Stimulated activated naive CD4-positive, alpha-beta T cell treated with Interleukin-2 at 50 U/mL for 16 hours (primary cell): ENCODE measurements around the gene RASA3.

Experiments
- DNase-seq: peaks from one replicate; lab custom pipeline; 2025; lab: John Stamatoyannopoulos, UW

The RASA3 gene

DNA sequence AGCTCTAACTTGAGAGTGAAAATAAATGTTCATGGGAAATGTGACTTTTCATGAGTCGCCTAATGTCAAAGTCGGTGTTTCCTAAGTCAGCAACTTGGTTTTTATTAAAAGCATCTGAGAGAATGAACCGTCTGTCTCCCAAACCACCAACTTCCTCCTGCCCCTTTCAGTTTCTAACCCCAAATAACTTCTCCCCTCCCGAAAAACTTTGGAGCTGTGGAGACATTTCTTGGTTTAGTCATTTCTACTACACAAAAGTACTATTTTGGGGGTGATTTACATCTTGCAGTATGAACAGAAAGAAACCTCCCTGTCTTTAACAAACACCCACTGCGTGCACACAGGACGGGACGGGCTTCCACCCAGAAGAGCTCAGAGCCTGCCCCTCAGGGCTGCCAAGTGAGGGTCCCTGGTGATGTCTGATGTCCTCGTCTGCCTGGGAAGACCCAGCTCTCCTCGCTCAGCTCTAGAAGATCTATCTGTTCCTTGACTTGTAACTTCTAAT lies 65.0 kb downstream of the RASA3 start:
- DNase-seq = peak; percentile 38

- no peak for DNase-seq
These were observed 65.5 kb downstream of the RASA3 start for GRCh38 chr13:114066956-114067355.

GRCh38 chr13:114065926-114066774 lies 66.3 kb downstream of the RASA3 start:
- no peak for DNase-seq

DNA sequence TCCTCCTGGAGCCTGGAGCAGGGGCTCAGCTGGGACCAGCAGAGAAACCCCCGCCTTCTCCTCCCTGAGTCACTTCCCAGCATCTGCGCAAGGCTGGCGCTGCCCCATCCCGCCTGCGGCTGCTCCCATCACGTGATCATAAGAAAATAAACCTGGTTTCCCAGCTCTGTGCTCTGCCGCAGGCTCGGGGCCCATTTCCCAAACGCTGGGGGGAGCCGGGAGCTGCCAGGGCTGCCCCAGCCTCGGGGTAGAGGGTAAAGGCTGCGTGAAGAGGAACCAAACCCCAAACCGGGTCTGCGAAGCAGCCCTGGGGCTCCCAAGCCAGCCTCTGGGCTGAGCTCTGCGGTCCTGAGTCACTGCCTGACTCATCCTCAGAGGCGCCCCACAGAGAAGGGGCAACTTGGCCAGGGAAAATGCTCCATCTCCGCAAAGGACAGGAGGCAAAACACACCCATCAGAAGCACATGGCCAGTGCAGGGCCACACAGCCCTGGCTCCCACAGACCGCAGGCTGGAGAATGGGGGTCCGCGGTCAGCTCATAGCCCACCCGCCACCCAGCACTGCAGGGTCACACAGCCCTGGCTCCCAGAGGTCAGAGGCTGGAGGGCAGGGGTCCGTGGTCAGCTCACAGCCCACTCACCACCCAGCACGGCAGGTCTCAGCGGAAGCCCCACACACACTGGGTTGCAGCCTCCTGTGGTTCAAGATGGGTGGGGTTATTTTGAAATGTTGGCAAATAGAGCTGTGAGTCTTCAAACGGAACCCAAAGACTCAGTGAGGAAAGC lies 67.1 kb downstream of the RASA3 start:
- DNase-seq = peak; percentile 78

- DNase-seq = no peak
These were observed 67.8 kb downstream of the RASA3 start for GRCh38 chr13:114064450-114065140.

GRCh38 chr13:114063545-114064449 lies 68.6 kb downstream of the RASA3 start:
- DNase-seq = no peak

DNA sequence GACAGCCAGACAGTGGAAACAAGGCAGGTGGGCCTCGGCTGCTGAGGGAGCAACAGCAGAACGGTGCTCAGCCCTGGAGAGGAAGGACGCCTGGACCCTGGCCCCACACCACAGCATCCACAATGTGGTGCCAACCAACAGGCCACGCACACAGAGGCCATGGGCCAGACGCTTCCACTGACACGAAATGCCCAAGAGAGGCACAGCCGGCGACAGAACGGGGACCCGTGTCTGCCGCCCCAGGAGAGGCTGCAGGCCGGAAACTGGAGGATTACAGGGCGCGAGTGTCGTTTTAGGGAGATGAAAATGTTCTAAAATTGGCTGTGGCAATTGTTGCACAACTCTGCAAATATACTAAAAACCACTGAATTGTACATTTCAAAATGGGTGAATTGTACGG lies 69.7 kb downstream of the RASA3 start:
- no peak for DNase-seq

GRCh38 chr13:114062341-114062740 lies 70.1 kb downstream of the RASA3 start:
- DNase-seq = no peak

DNA sequence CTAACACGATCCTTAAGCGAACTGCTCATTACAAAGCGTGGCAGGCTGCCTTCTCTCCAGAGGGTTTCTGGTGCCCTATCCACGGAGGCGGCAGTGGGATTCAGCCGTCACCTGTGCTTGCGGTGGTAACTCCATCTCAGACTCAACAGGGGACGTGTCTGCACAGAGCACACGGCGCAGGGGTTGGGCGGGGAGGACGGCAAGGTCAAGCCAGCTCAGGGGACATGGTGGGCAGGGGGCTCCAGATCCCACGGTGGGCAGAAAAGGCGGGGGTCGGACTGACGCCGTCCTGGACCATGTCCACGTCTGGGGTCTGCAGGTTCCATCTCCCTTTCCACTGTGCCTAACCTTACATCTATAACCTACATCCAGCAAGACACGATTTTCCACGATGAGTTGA lies 70.7 kb downstream of the RASA3 start:
- DNase-seq = no peak

- DNase-seq = no peak
These were observed 71.4 kb downstream of the RASA3 start for GRCh38 chr13:114061047-114061446.

GRCh38 chr13:114059946-114060860 lies 72.2 kb downstream of the RASA3 start:
- no peak for DNase-seq

DNA sequence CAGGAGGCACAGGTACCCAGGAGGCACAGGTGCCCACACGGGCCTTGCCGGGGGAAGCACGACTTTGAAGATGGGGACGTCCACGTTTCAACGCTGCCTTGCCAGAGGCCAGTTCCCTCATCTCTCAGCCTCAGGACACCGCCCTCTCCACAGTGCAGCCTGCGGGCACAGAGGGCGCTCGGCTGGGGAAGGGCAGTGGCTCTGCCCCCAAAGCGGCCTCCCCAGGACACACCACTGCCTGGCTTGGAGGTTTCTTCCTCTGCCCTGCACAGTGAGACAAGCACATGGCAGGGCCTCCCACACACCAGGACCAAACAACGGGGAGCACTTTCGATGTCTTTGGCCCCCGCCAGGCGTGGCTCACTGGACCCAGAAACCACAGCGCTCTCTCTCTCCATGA lies 73.0 kb downstream of the RASA3 start:
- DNase-seq = no peak

DNA sequence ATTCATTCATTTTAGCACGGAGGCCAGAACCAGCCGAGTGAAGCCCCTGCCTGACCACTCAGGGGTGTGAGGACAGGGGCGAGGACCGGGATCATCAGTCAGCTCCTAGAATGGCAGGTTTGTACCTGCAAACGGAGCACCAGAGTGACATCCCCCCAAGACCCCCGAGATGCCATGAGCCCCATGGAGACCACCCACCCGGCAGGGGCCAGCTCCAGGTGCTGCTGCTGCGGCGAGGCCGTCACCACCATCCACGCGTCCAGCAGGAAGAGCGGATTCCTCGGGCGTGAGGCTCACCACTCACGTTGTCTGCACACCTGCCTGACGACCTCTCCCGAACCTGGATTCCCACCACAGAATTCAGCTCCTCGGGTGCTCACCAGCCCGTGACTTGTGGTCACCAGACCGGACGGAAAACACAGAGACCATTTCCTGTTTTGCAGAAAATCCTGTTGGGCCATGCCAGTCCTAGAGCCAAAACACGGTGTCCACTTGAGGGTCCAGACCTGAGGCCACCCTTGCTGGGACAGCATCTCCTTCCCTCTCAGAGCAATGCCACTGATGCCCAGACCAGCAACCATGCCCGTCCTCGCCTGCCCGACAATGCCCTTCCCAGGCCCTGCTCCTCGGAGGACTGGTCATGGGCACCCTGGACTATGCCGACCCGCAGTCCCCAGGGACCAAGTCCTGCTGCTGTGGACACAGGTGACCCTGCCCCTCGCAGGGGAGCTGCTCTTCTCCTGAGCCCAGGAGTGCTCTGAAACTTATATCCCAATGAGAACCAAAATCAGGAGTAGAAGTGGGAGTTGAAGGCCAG lies 74.2 kb downstream of the RASA3 start:
- no peak for DNase-seq

- no peak for DNase-seq
These were observed 75.0 kb downstream of the RASA3 start for GRCh38 chr13:114057166-114058050.

DNA sequence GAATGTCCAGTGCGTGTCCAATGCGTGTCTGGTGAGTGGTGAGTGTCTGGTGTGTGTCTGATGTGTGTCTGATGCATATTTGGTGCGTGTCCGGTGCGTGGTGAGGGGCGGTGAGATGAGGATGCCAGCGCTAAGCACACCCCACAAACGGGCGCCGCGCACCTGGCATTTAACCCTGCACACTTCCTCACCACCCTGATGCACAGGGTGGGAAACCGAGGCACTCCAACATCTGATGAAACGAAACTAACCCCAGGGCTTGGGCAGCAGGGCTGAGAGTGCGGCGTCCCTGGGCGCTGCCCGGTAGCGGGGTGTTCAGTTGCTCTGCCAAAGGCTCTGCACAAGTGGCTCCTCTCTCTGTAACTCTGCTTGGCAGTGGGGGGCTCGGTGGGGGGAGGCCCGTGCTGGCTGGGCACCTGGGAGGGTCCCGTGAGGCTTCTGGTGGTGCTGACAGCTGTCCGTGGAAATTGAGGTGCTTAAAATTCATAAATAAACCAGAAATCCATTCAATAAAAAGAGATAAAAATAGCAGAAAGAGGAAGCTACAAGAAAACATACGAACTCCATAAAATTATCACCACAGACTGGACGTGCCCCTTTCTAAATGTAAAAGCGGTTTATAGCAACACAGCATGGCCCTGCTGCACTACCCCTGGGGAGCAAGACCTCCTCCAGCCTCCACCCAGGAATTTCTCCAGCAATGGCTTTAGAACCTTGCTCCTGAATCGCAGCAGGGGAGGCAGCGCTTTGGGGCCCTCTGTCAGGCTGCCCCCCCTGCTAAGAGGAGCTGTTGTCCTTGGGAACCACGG lies 76.0 kb downstream of the RASA3 start:
- no peak for DNase-seq

- DNase-seq = no peak
These were observed 76.7 kb downstream of the RASA3 start for GRCh38 chr13:114055766-114056165.

DNA sequence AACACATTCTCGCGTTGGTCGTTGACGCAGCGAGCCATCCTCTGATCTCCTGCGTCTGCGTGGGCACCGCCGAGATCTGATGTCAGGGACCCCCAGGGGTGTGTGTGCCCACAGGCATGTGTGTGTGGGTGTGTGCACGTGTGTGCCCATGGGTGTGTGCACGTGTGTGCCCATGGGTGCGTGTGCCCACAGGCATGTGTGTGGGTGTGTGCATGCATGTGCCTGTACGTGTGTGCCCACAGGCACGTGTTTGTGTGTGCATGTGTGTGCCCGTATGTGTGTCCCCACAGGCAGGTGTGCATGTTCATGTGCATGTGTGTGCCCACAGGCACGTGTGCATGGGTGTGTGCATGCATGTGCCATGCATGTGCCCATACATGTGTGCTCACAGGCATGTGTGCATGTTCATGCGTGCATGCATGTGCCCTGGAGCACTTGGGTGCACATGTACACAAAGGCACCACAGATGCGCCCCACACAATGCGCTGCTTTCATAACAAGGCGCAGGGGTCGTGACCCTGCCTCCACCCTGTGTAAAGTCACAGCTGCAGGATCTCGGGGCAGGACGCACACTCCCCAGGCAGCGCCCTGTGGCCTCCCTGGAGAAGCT lies 77.5 kb downstream of the RASA3 start:
- DNase-seq = no peak
